ENCODE results near the gene EEPD1.

The EEPD1 gene

GRCh38 chr7:36145686-36146085 lies 7.4 kb upstream of the EEPD1 start:
- TF ChIP-seq ZNF8 (CRISPR knock-in tag; IDR thresholded peaks at IDR 0.05) (no peak), CSRNP3 (CRISPR knock-in tag; IDR thresholded peaks at IDR 0.05) (no peak), OSR1 (CRISPR knock-in tag; IDR thresholded peaks at IDR 0.05) (no peak), ZNF565 (CRISPR knock-in tag; conservative IDR thresholded peaks at IDR 0.05; ENCODE audit: low read depth) (no peak), TOX (CRISPR knock-in tag; IDR thresholded peaks at IDR 0.05; ENCODE audit: borderline replicate concordance) (no peak), PPARA (CRISPR knock-in tag; IDR thresholded peaks at IDR 0.05; ENCODE audit: borderline replicate concordance) (no peak), CREB5 (CRISPR knock-in tag; IDR thresholded peaks at IDR 0.05; ENCODE audit: low read depth) (no peak), GLIS3 (CRISPR knock-in tag; IDR thresholded peaks at IDR 0.05) (no peak), CSDC2 (CRISPR knock-in tag; IDR thresholded peaks at IDR 0.05) (no peak), ESRRG (CRISPR knock-in tag; IDR thresholded peaks at IDR 0.05) (no peak), ZFP30 (CRISPR knock-in tag; IDR thresholded peaks at IDR 0.05) (no peak), ZC3H10 (CRISPR knock-in tag; IDR thresholded peaks at IDR 0.05) (no peak), ISL1 (CRISPR knock-in tag; IDR thresholded peaks at IDR 0.05) (no peak), PATZ1 (CRISPR knock-in tag; IDR thresholded peaks at IDR 0.05; ENCODE audit: borderline replicate concordance) (no peak), RARB (CRISPR knock-in tag; IDR thresholded peaks at IDR 0.05) (no peak), ZNF70 (CRISPR knock-in tag; IDR thresholded peaks at IDR 0.05) (no peak), POU6F1 (CRISPR knock-in tag; IDR thresholded peaks at IDR 0.05; ENCODE audit: borderline replicate concordance, low read depth) (no peak)
- TF ChIP-seq, protein P1, sequence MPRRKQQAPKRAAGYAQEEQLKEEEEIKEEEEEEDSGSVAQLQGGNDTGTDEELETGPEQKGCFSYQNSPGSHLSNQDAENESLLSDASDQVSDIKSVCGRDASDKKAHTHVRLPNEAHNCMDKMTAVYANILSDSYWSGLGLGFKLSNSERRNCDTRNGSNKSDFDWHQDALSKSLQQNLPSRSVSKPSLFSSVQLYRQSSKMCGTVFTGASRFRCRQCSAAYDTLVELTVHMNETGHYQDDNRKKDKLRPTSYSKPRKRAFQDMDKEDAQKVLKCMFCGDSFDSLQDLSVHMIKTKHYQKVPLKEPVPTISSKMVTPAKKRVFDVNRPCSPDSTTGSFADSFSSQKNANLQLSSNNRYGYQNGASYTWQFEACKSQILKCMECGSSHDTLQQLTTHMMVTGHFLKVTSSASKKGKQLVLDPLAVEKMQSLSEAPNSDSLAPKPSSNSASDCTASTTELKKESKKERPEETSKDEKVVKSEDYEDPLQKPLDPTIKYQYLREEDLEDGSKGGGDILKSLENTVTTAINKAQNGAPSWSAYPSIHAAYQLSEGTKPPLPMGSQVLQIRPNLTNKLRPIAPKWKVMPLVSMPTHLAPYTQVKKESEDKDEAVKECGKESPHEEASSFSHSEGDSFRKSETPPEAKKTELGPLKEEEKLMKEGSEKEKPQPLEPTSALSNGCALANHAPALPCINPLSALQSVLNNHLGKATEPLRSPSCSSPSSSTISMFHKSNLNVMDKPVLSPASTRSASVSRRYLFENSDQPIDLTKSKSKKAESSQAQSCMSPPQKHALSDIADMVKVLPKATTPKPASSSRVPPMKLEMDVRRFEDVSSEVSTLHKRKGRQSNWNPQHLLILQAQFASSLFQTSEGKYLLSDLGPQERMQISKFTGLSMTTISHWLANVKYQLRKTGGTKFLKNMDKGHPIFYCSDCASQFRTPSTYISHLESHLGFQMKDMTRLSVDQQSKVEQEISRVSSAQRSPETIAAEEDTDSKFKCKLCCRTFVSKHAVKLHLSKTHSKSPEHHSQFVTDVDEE (CRISPR knock-in tag; IDR thresholded peaks at IDR 0.05): no peak
- no peak for ATAC-seq

GRCh38 chr7:36147361-36147760 lies 5.7 kb upstream of the EEPD1 start:
- ATAC-seq: no peak
- no peak for TF ChIP-seq RARB (CRISPR knock-in tag; IDR thresholded peaks at IDR 0.05)
- TF ChIP-seq SNAI2 (CRISPR knock-in tag; IDR thresholded peaks at IDR 0.05): no peak
- no peak for TF ChIP-seq ZFP3 (CRISPR knock-in tag; IDR thresholded peaks at IDR 0.05)
- no peak for TF ChIP-seq CREB5 (CRISPR knock-in tag; IDR thresholded peaks at IDR 0.05; ENCODE audit: low read depth)
- TF ChIP-seq POU6F1 (CRISPR knock-in tag; IDR thresholded peaks at IDR 0.05; ENCODE audit: borderline replicate concordance, low read depth): no peak
- TF ChIP-seq BACH2 (CRISPR knock-in tag; IDR thresholded peaks at IDR 0.05; ENCODE audit: borderline replicate concordance): no peak
- TF ChIP-seq ZNF565 (CRISPR knock-in tag; conservative IDR thresholded peaks at IDR 0.05; ENCODE audit: low read depth): no peak
- TF ChIP-seq ZNF70 (CRISPR knock-in tag; IDR thresholded peaks at IDR 0.05): no peak
- no peak for TF ChIP-seq ISL1 (CRISPR knock-in tag; IDR thresholded peaks at IDR 0.05)
- TF ChIP-seq CSDC2 (CRISPR knock-in tag; IDR thresholded peaks at IDR 0.05): no peak
- no peak for TF ChIP-seq CSRNP3 (CRISPR knock-in tag; IDR thresholded peaks at IDR 0.05)
- no peak for TF ChIP-seq OSR1 (CRISPR knock-in tag; IDR thresholded peaks at IDR 0.05)
- TF ChIP-seq ZFP30 (CRISPR knock-in tag; IDR thresholded peaks at IDR 0.05): no peak

All from SK-N-SH treated with all-trans-retinoic acid at 6 μM for 48 hours (cell line).